Stimulated activated CD8-positive, alpha-beta memory T cell treated with anti-CD3 and anti-CD28 coated beads, Interleukin-4, amount 100 ng/mL, for 24 hours (primary cell): ENCODE results near the gene ANKZF1.
"Not testable (repeated sequence)": the region's sequence is repeated elsewhere in the genome, so short reads cannot be mapped to it uniquely, and the experiment has no call there.

Experiments used
- DNase-seq: peaks from one replicate; pipeline ENCODE4 v3.0.0-alpha.2; 2020; ENCODE audit warnings: low read depth

ANKZF1 gene, protein sequence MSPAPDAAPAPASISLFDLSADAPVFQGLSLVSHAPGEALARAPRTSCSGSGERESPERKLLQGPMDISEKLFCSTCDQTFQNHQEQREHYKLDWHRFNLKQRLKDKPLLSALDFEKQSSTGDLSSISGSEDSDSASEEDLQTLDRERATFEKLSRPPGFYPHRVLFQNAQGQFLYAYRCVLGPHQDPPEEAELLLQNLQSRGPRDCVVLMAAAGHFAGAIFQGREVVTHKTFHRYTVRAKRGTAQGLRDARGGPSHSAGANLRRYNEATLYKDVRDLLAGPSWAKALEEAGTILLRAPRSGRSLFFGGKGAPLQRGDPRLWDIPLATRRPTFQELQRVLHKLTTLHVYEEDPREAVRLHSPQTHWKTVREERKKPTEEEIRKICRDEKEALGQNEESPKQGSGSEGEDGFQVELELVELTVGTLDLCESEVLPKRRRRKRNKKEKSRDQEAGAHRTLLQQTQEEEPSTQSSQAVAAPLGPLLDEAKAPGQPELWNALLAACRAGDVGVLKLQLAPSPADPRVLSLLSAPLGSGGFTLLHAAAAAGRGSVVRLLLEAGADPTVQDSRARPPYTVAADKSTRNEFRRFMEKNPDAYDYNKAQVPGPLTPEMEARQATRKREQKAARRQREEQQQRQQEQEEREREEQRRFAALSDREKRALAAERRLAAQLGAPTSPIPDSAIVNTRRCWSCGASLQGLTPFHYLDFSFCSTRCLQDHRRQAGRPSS

GRCh38 chr2:219229305-219230058 is at the start of gene ANKZF1, which contains the start of gene ATG9A:
ANKZF1 (plus strand) TSS chr2:219229806; CDS start chr2:219230258, 452 bp downstream.
ATG9A (minus strand) TSS chr2:219229636; CDS start chr2:219228024, 1,612 bp downstream.
- DNase-seq, result peak; percentile 98

GRCh38 chr2:219180961-219181360 is 48.6 kb upstream of the ANKZF1 start:
- DNase-seq, result no peak

- DNase-seq, result no peak
These were observed 48.1 kb upstream of the ANKZF1 start for GRCh38 chr2:219181531-219181930.

GRCh38 chr2:219182331-219183150 is 47.1 kb upstream of the ANKZF1 start:
- no peak for DNase-seq

GRCh38 chr2:219183151-219183772 is 46.3 kb upstream of the ANKZF1 start:
- no peak for DNase-seq

DNA sequence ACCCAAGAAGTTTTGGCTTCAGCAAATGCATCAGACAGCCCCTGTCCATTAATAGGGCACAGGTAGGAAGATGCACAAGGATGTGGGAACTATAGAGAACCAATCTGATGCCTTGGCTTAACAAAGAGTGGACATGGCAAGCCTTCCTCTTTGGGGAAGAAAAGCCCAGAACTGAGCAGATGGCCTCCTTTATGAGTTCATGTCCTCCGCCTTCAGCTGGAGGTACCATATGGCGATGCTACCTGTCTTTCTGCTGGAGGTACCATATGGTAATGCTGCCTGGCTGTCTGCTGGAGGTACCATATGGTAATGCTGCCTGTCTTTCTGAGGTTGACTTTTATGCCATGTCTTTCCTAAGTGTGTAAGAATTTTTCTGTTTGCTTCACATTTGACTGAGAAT is 45.5 kb upstream of the ANKZF1 start:
- no peak for DNase-seq

DNA sequence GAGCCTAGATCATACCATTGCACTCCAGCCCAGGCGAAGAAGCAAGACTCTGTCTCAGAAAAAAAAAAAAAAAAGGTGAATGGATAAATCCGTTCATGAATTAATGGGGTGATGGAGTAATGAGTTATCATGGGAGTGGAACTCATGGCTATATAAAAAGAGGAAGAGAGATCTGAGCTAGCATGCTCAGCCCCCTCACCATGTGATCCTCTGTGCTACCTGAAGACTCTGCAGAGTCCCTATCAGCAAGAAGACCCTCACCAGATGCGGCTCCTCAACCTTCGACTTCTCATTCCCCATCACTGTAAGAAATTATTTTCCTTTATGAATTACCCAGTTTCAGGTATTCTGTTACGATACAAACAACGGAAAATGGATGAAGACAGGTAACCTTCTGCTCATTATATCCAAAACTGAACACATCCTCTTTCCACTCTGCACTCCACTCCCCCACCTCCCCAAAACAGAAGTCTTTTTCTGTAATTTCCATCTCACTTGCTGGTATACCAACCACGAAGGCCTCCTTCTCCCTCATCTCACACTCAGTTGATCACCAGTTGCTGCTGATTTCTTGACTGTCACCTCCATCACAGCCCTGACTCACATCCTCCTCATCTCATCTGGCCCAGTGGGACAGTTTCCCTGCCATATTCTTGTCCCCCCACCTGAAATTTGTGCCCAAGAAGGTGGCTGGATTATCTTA is 42.7 kb upstream of the ANKZF1 start:
- DNase-seq, result no peak

GRCh38 chr2:219197388-219197787 is 32.2 kb upstream of the ANKZF1 start:
- DNase-seq, result no peak

GRCh38 chr2:219198974-219199373 is 30.6 kb upstream of the ANKZF1 start:
- DNase-seq, result no peak

DNA sequence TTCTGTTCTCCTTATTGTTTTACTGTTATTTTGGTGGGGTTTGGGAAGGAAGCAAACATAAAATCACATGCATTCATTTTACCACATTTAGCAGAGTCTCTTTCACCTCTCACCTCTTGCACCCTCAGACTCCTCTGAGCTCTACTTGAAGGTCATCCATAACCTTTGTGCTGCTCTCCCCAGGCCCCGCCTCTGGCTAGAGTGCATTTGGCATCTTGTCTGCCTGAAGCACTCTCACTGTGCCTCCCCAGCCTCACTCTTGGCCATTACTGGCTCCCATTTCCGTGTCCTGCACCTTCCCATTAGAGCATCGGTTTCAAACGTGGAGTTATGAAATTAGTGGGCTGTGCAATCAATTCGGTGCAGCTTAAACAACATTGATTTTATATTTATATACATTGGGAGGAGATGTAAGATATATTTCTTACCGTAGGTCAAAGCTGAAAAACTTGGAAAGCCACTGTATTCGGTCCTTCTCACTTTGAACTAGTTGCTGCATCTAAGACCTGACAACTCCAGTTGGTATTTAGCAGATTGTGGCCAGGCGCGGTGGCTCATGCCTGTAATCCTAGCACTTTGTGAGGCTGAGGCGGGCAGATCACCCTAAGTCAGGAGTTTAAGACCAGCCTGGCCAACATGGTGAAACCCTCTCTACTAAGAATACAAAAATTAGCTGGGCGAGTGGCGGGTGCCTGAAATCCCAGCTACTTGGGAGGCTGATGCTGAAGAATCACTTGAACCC is 30.0 kb upstream of the ANKZF1 start:
- no peak for DNase-seq

DNA sequence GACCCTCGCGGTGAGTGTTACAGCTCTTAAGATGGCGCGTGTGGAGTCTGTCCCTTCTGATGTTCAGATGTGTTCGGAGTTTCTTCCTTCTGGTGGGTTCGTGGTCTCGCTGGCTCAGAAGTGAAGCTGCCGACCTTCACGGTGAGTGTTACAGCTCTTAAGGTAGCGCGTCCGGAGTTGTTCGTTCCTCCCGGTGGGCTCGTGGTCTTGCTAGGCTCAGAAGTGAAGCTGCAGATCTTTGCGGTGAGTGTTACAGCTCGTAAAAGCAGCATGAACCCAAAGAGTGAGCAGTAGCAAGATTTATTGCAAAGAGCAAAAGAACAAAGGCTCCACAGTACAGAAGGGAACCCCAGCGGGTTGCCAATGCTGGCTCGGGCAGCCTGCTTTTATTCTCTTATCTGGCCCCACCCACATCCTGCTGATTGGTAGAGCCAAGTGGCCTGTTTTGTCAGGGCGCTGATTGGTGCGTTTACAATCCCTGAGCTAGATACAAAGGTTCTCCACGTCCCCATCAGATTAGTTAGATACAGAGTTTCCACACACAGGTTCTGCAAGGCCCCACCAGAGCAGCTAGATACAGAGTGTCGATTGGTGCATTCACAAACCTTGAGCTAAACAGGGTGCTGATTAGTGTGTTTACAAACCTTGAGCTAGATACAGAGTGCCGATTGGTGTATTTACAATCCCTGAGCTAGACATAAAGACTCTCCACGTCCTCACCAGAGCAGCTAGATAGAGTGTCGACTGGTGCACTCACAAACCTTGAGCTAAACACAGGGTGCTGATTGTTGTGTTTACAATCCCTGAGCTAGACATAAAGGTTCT is 28.9 kb upstream of the ANKZF1 start:
- not testable (repeated sequence) for DNase-seq

DNA sequence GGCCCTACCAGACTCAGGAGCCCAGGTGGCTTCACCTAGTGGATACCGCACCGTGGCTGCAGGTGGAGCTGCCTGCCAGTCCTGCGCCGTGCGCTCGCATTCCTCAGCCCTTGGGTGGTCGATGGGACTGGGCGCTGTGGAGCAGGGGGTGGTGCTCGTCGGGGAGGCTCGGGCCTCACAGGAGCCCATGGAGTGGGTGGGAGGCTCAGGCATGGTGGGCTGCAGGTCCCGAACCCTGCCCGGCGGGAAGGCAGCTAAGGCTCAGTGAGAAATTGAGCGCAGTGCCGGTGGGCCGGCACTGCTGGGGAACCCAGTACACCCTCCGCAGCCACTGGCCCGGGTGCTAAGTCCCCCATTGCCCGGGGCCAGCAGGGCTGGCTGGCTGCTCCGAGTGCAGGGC is 28.3 kb upstream of the ANKZF1 start:
- not testable (repeated sequence) for DNase-seq

- DNase-seq, result no peak
These were observed 25.0 kb upstream of the ANKZF1 start for GRCh38 chr2:219204425-219205164.

- DNase-seq, result no peak
These were observed 24.5 kb upstream of the ANKZF1 start for GRCh38 chr2:219205165-219205538.

- DNase-seq, result no peak
These were observed 23.7 kb upstream of the ANKZF1 start for GRCh38 chr2:219205981-219206327.

GRCh38 chr2:219206328-219207133 is 23.1 kb upstream of the ANKZF1 start, which contains the start of gene ZFAND2B:
ZFAND2B (plus strand) TSS chr2:219206782; CDS start chr2:219206988, 206 bp downstream.
- peak; percentile 94 for DNase-seq

- no peak for DNase-seq
These were observed 22.3 kb upstream of the ANKZF1 start for GRCh38 chr2:219207134-219207883.
